HTERT RPE-1 (cell line): ENCODE results near the gene GFOD2.

ENCODE experiments used
- in situ Hi-C: fragments of 300-500 bp; cut with MboI; formaldehyde crosslinking; loops from 4 replicates; pipeline ENCODE4 v1.14.3; 2020; ENCODE audit warnings: low sequenced_read_pairs

Gene GFOD2

DNA sequence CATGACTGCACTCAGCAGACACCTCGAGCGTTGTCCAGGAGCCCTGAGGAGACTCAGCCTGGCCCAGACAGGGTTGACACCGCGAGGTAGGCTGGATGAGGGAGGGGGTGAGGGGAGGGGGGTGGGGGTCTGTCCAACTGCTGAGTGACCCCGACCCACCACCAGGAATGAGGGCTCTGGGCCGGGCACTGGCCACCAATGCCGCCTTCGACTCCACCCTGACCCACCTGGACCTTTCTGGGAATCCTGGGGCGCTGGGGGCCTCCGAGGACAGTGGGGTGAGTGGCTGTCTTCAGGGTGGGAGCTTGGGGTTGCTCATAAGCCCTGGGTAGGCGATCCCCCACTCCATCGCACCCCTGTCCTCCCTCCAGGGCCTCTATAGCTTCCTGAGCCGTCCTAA lies 71.4 kb downstream of the GFOD2 start:
- in situ Hi-C loops: no loop called here

DNA sequence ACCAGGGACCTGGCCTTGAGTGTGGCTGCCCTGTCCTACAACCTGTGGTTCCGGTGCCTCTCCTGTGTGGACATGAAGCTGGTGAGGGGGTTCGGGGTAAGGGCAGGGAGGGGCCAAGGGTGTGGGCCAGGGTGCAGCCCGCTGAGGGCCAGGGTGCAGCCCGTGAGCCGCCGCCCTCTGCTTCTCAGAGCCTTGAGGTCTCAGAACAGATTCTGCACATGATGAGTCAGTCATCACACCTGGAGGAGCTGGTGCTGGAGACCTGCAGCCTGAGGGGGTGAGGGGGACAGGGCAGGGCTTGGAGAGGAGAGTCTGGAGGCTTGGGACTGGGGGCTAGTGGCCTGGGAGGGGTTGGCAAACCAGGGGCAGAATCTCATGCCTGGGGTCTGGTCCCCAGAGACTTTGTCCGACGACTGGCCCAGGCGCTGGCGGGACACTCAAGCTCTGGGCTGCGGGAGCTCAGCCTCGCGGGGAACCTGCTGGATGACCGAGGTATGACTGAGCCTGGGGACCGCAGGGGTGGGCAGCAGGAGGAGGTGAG lies 71.9 kb downstream of the GFOD2 start:
- in situ Hi-C loops: no loop called here

DNA sequence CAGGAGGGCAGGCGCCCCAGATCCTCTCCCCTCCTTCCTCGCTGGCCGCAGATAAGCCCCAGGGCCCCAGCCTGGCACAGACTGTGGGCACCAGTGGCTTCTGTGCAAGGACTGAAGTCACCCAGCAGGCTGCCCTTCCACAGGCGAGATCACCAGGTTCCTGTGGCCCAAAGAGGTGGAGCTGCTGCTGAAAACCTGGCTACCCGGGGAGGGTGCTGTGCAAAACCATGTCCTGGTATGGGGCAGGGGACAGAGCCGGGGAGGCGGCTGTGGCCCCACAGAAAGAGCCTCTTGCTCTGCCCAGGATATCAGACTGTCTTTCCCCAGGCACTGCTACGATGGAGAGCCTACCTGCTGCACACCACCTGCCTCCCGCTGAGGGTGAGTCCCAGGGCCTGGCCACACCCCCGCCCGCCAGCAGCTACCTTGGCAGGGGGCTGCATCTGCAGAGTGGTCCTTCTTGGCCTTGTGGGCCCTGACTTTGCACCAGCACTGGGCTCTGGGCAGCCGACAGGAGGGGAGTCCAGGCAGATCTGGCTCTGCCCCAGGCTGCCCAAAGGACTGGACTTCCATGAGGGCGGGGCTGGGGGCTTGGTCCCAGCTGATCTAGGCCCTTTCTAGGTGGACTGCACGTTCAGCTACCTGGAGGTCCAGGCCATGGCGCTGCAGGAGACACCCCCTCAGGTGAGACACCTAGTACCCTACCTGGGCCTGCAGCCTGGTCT lies 73.6 kb downstream of the GFOD2 start:
- in situ Hi-C loops: no loop called here

DNA sequence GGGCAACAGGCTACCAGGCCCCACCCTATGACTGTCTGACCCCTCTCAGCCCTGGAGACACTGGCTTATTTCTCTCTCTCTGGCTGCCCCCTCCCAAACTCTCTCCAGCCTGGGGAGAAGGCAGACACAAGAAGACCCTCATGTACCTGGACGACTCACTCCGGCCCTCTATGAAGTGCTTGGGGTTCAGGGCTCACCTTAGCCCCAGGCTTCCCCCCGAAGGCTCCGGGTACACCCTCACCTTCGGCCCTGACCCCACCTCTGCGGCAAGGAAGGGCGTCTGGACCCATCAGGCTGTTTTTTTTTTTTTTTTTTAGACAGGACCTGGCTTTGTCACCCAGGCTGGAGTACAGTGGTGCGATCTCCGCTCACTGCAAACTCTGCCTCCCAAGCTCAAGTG lies 75.1 kb downstream of the GFOD2 start:
- in situ Hi-C loops: no loop called here

DNA sequence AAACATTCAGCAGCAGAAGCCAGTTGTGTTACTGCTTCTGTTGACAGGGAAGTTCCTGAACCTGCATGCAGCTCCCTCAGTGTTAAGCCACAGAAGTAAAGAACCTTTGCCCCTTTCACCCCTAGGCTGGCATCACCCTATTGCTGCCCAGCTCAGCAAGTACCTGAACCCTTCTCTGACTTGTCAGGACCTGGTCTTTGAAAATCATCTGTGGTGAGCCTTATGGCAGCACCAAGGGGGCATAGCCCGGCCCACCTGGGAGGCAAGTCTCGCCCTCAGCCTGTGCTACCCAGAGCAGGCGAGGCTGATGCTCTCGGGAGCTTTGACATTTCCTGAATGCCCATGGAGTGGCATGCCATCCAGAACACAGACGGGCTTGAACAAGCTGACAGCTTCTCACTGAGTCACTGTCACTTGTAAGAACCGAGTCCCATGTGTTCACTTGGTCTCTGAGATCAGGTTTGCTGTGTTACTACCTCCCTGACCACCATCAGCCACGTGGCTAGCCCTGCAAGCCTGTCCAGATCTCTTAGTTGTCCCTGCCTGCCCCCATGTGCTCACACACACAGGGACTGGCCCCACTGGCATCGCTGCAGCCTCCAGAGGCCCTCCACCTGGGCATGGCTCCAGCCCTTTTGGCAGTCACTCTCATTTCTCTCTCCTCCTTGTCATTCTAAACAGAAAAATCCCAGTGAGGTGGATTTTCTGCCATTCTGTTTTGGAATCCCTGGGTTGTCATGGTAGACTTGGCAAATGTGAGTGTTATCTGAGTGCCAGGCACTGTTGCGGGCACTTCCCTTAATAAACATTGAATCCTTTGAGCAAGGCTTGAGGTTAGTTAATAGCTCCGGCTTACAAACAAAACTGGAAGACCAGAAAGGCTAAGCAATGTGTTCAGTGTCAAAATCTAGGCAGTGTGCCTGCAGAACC lies 77.1 kb downstream of the GFOD2 start:
- in situ Hi-C loops: no loop called here

DNA sequence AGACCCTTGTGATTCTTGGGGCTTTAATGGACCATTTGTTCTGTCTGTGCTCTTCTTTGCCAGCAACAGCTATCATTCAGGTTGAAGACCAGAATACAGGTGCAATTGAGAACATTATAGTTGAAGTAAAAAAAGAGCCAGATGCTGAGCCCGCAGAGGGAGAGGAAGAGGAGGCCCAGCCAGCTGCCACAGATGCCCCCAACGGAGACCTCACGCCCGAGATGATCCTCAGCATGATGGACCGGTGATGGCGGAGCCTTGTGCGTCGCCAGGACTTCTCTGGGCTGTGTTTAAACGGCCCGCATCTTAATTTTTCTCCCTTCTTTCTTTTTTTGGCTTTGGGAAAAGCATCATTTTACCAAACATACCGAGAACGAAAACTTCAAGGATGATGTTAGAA lies 81.5 kb downstream of the GFOD2 start:
- in situ Hi-C loops: no loop called here

DNA sequence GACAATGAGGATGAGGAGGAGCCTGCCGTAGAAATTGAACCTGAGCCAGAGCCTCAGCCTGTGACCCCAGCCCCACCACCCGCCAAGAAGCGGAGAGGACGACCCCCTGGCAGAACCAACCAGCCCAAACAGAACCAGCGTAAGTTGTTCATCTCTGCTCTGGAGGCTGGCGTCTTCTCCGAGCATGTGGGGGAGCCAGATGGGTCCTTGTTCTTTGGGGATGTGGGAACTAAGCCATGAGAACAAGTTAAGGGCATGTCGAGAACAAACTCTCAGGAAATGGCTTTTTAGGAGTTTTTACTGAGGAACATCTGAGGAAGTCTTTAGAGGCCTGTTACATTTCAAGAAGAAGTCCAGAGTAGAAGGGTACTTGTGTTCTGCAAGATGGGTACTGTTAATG lies 82.4 kb downstream of the GFOD2 start:
- in situ Hi-C loops: no loop called here

DNA sequence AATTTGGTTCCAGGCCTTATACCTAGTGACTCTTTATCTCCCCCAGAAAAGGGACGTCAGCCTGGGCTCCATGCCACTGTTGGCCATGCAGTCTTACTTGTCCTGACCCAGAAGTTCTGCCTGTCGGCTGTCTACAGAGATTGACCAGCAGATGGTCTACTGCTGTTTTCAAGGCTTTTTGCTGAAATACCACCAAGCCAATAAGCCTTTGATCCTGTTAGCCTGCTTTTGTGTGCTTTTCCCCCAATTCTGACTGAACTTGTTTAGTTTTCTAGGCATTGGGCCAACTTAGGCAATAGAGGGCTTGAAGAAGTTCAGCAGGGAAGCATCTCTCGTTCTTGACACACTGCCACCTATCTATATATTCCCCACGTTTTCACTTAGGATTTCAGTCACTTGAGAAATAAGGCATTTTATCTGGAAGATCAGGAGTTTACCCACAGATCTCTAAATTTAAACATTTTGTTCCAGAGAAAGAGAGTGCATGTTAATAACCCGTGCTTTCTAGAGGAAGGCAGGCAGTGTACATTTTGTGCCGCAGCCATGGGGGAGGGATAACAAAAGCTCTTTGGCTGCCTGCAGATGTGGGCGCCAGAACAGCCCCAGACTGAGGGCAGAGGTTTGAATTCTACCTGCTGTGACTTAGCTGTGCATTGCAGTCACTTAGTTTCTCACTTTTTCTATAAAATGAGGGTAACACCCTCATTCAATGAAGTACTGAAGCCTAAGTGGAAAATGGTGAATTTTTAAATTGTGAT lies 86.5 kb downstream of the GFOD2 start:
- in situ Hi-C loops: no loop called here

DNA sequence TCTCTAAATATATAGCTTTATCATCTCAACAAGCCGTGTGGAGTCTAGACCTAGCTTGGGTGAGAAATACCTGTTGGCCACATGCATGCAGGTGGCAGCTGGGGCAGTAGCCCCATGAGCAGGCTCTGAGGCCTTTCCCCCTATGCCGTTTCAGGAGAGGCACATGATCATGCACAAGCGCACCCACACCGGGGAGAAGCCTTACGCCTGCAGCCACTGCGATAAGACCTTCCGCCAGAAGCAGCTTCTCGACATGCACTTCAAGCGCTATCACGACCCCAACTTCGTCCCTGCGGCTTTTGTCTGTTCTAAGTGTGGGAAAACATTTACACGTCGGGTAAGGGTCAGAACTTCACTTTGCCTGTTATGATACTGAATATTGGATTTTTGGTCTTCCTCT lies 90.9 kb downstream of the GFOD2 start:
- in situ Hi-C loops: no loop called here
